SK-N-SH treated with all-trans-retinoic acid at 6 μM for 48 hours (cell line): Measurements from ENCODE around the gene MOXD1.

Experiments
- ATAC-seq: fragments of 200-7000 bp; cut with Tn5 transposase; 3 replicates; pipeline ENCODE4 v1.9.1; 2020; ENCODE audit warnings: mild to moderate bottlenecking, moderate library complexity
- ARNTL ChIP-seq: fragments of 450-650 bp; formaldehyde crosslinking; IDR thresholded peaks from 2 replicates; pipeline ENCODE4 v1.5.0; 2020; ENCODE audit warnings: low read depth, mild to moderate bottlenecking, moderate library complexity, borderline replicate concordance
- BACH2 ChIP-seq: fragments of 250-450 bp; sonication (Bioruptor Pico); IDR thresholded peaks from 2 replicates; pipeline ENCODE4 v1.9.0; 2021; ENCODE audit warnings: mild to moderate bottlenecking, borderline replicate concordance
- CREB5 ChIP-seq: fragments of 250-450 bp; sonication (Bioruptor Pico); IDR thresholded peaks from 2 replicates; pipeline ENCODE4 v1.5.1; 2020; ENCODE audit warnings: low read depth, mild to moderate bottlenecking, moderate library complexity
- CSDC2 ChIP-seq: fragments of 250-450 bp; sonication (Bioruptor Pico); IDR thresholded peaks from 2 replicates; pipeline ENCODE4 v1.5.0; 2020; ENCODE audit warnings: mild to moderate bottlenecking, moderate library complexity
- CSRNP3 ChIP-seq: fragments of 250-450 bp; sonication (Bioruptor Pico); IDR thresholded peaks from 2 replicates; pipeline ENCODE4 v1.5.1; 2021; ENCODE audit warnings: mild to moderate bottlenecking, moderate library complexity
- ESRRG ChIP-seq: fragments of 250-450 bp; sonication (Bioruptor Pico); IDR thresholded peaks from 2 replicates; pipeline ENCODE4 v1.6.1; 2021; ENCODE audit warnings: mild to moderate bottlenecking
- ISL1 ChIP-seq: fragments of 250-450 bp; sonication (Bioruptor Pico); IDR thresholded peaks from 2 replicates; pipeline ENCODE4 v2.1.2; 2022; ENCODE audit warnings: mild to moderate bottlenecking, moderate library complexity
- OSR1 ChIP-seq: fragments of 250-450 bp; sonication (Bioruptor Pico); IDR thresholded peaks from 2 replicates; pipeline ENCODE4 v1.8.0; 2022; ENCODE audit warnings: moderate library complexity, mild to moderate bottlenecking, inconsistent platforms
- PATZ1 ChIP-seq: fragments of 250-450 bp; sonication (Bioruptor Pico); IDR thresholded peaks from 2 replicates; pipeline ENCODE4 v1.8.0; 2020; ENCODE audit warnings: mild to moderate bottlenecking, moderate library complexity, borderline replicate concordance
- POU6F1 ChIP-seq: fragments of 250-450 bp; sonication (Bioruptor Pico); IDR thresholded peaks from 2 replicates; pipeline ENCODE4 v1.8.0; 2021; ENCODE audit warnings: low read depth, mild to moderate bottlenecking, moderate library complexity, borderline replicate concordance
- PPARA ChIP-seq: fragments of 250-450 bp; sonication (Bioruptor Pico); IDR thresholded peaks from 2 replicates; pipeline ENCODE4 v1.5.0; 2020; ENCODE audit warnings: mild to moderate bottlenecking, borderline replicate concordance
- RARB ChIP-seq: fragments of 250-450 bp; sonication (Bioruptor Pico); IDR thresholded peaks from 2 replicates; pipeline ENCODE4 v1.8.0; 2021; ENCODE audit warnings: mild to moderate bottlenecking, moderate library complexity
- SNAI2 ChIP-seq: fragments of 250-450 bp; sonication (Bioruptor Pico); IDR thresholded peaks from 2 replicates; pipeline ENCODE4 v1.5.0; 2020; ENCODE audit warnings: mild to moderate bottlenecking, moderate library complexity
- TCF4 ChIP-seq: fragments of 250-450 bp; sonication (Bioruptor Pico); IDR thresholded peaks from 2 replicates; pipeline ENCODE4 v1.8.0; 2021; ENCODE audit warnings: mild to moderate bottlenecking, moderate library complexity, borderline replicate concordance
- TOX ChIP-seq: fragments of 250-450 bp; sonication (Bioruptor Pico); IDR thresholded peaks from 2 replicates; pipeline ENCODE4 v1.8.0; 2021; ENCODE audit warnings: mild to moderate bottlenecking, moderate library complexity, borderline replicate concordance
- TSHZ2 ChIP-seq: fragments of 250-450 bp; sonication (Bioruptor Pico); IDR thresholded peaks from 2 replicates; pipeline ENCODE4 v1.5.0; 2020; ENCODE audit warnings: mild to moderate bottlenecking, moderate library complexity
- ZC3H10 ChIP-seq: fragments of 250-450 bp; sonication (Bioruptor Pico); IDR thresholded peaks from 2 replicates; pipeline ENCODE4 v1.5.1; 2021; ENCODE audit warnings: mild to moderate bottlenecking, moderate library complexity
- ZFP3 ChIP-seq: fragments of 250-450 bp; sonication (Bioruptor Pico); IDR thresholded peaks from 2 replicates; pipeline ENCODE4 v1.5.0; 2020; ENCODE audit warnings: mild to moderate bottlenecking, moderate library complexity
- ZFP30 ChIP-seq: fragments of 450-650 bp; formaldehyde crosslinking; IDR thresholded peaks from 2 replicates; pipeline ENCODE4 v1.5.0; 2022; ENCODE audit warnings: mild to moderate bottlenecking, moderate library complexity
- ZNF565 ChIP-seq: fragments of 450-650 bp; formaldehyde crosslinking; conservative IDR thresholded peaks from 2 replicates; pipeline ENCODE4 v1.5.0; 2020; ENCODE audit warnings: low read depth, mild to moderate bottlenecking, moderate library complexity
- ZNF70 ChIP-seq: fragments of 450-650 bp; formaldehyde crosslinking; IDR thresholded peaks from 2 replicates; pipeline ENCODE4 v1.5.0; 2020; ENCODE audit warnings: mild to moderate bottlenecking, moderate library complexity
- ZNF8 ChIP-seq: fragments of 450-650 bp; formaldehyde crosslinking; IDR thresholded peaks from 2 replicates; pipeline ENCODE4 v1.5.0; 2020; ENCODE audit warnings: mild to moderate bottlenecking, moderate library complexity

MOXD1 gene

GRCh38 chr6:132443206-132443605, 41.9 kb upstream of the MOXD1 start:
- ATAC-seq, result peak; percentile 7; the same call in 2 of the 3 replicates
- TF ChIP-seq POU6F1 (CRISPR knock-in tag) (no peak), CREB5 (CRISPR knock-in tag) (no peak), ZNF70 (CRISPR knock-in tag) (no peak), ARNTL (no peak)

- TF ChIP-seq ZC3H10 (no peak), BACH2 (CRISPR knock-in tag) (no peak), ZNF565 (CRISPR knock-in tag) (no peak), ARNTL (no peak), POU6F1 (CRISPR knock-in tag) (no peak), SNAI2 (no peak), OSR1 (CRISPR knock-in tag) (no peak), TCF4 (CRISPR knock-in tag) (no peak), RARB (CRISPR knock-in tag) (no peak), CSDC2 (no peak), ISL1 (CRISPR knock-in tag) (no peak), ZNF8 (no peak), ZFP30 (CRISPR knock-in tag) (no peak), ZFP3 (no peak), CSRNP3 (CRISPR knock-in tag) (no peak), PATZ1 (CRISPR knock-in tag) (no peak)
- ATAC-seq, result no peak
Measured at GRCh38 chr6:132430110-132430509, 28.8 kb upstream of the MOXD1 start.

GRCh38 chr6:132425176-132425575, 23.9 kb upstream of the MOXD1 start:
- no peak for TF ChIP-seq ZNF70 (CRISPR knock-in tag)
- TF ChIP-seq ZFP3, result no peak
- TF ChIP-seq TSHZ2 (CRISPR knock-in tag), result no peak
- TF ChIP-seq SNAI2, result no peak
- TF ChIP-seq TOX (CRISPR knock-in tag), result no peak
- no peak for TF ChIP-seq TCF4 (CRISPR knock-in tag)
- no peak for TF ChIP-seq ESRRG (CRISPR knock-in tag)
- no peak for TF ChIP-seq RARB (CRISPR knock-in tag)
- TF ChIP-seq PPARA (CRISPR knock-in tag), result no peak
- TF ChIP-seq ISL1 (CRISPR knock-in tag), result no peak
- no peak for TF ChIP-seq ZNF8
- TF ChIP-seq PATZ1 (CRISPR knock-in tag), result no peak
- TF ChIP-seq ZNF565 (CRISPR knock-in tag), result no peak
- no peak for TF ChIP-seq CSDC2
- no peak for ATAC-seq
